Activated CD4-positive, CD25-positive, alpha-beta regulatory T cell (primary cell): ENCODE results near the gene TSPAN18.

Source experiments
- DNase-seq, 4 experiments: peaks; one replicate each; lab custom pipeline; 2025; lab: John Stamatoyannopoulos, UW

Gene TSPAN18

GRCh38 chr11:44797051-44797450, 70.3 kb downstream of the TSPAN18 start:
- DNase-seq, result no peak

GRCh38 chr11:44797886-44798606, 71.3 kb downstream of the TSPAN18 start:
- DNase-seq, result no peak

- DNase-seq, result no peak
These were observed 71.8 kb downstream of the TSPAN18 start for GRCh38 chr11:44798607-44798972.

- no peak for DNase-seq
These were observed 72.2 kb downstream of the TSPAN18 start for GRCh38 chr11:44799012-44799411.

- DNase-seq, result no peak
These were observed 75.6 kb downstream of the TSPAN18 start for GRCh38 chr11:44802347-44802746.

- no peak for DNase-seq
These were observed 76.2 kb downstream of the TSPAN18 start for GRCh38 chr11:44803009-44803408.

- no peak for DNase-seq
These were observed 78.0 kb downstream of the TSPAN18 start for GRCh38 chr11:44804449-44805437.

GRCh38 chr11:44805596-44805995, 78.8 kb downstream of the TSPAN18 start:
- no peak for DNase-seq

- DNase-seq, result no peak
These were observed 81.4 kb downstream of the TSPAN18 start for GRCh38 chr11:44808053-44808753.

- DNase-seq, result no peak
These were observed 82.5 kb downstream of the TSPAN18 start for GRCh38 chr11:44809283-44809682.

GRCh38 chr11:44811841-44812448, 85.2 kb downstream of the TSPAN18 start:
- DNase-seq, result no peak

GRCh38 chr11:44812971-44813370, 86.2 kb downstream of the TSPAN18 start:
- no peak for DNase-seq

- no peak for DNase-seq
These were observed 86.6 kb downstream of the TSPAN18 start for GRCh38 chr11:44813401-44813800.

GRCh38 chr11:44814881-44815592, 88.3 kb downstream of the TSPAN18 start:
- DNase-seq, result no peak

GRCh38 chr11:44815917-44816456, 89.2 kb downstream of the TSPAN18 start:
- no peak for DNase-seq

- DNase-seq, result no peak
These were observed 90.0 kb downstream of the TSPAN18 start for GRCh38 chr11:44816761-44817160.

- DNase-seq, result no peak
These were observed 90.6 kb downstream of the TSPAN18 start for GRCh38 chr11:44817207-44817949.

GRCh38 chr11:44818110-44818509, 91.3 kb downstream of the TSPAN18 start:
- DNase-seq, result no peak

- no peak for DNase-seq
These were observed 92.6 kb downstream of the TSPAN18 start for GRCh38 chr11:44819346-44819745.

GRCh38 chr11:44822369-44822768, 95.6 kb downstream of the TSPAN18 start:
- no peak for DNase-seq
